BJ (cell line): ENCODE results near the gene TMTC1. TPM values are rescaled to one million over a fixed set of nuclear protein-coding genes. Genes with fewer than 3 reads are reported as not detected.

Experiments used
- CTCF ChIA-PET: fragments of 350-600 bp; formaldehyde crosslinking; extraction: SDS; loops from one replicate; lab custom pipeline; 2021; ENCODE audit warnings: antibody characterized with exemption, inconsistent platforms; lab: Yijun Ruan, JAX
- POLR2A ChIA-PET: fragments of 300-600 bp; sonication (Branson Sonifier 250); formaldehyde crosslinking; extraction: SDS; loops from one replicate; lab custom pipeline; 2021; ENCODE audit warnings: antibody characterized with exemption; lab: Charles Lee
- DNase-seq: peaks from one replicate; pipeline ENCODE4 v3.0.0-alpha.2; 2011; ENCODE audit warnings: low read depth
- H3K27me3 ChIP-seq: 2 replicates; pipeline ENCODE4 v1.6.0; 2011; ENCODE audit warnings: low read length; ENCODE audit not compliant: control insufficient read depth, insufficient read depth
- H3K36me3 ChIP-seq: 2 replicates; pipeline ENCODE4 v1.5.1; 2011; ENCODE audit warnings: low read length; ENCODE audit not compliant: control insufficient read depth, insufficient read depth
- H3K4me3 ChIP-seq: 2 replicates; pipeline ENCODE4 v1.5.1; 2011; ENCODE audit warnings: low read depth, mild to moderate bottlenecking, control low read depth, low read length
- polyA plus RNA-seq: library from polyadenylated mRNA; depleted of rRNA; stranded (reverse); fragments of >200 nt; gene quantifications from 2 replicates; pipeline ENCODE4 v1.2.3, GENCODE V29; 2011
- TF ChIP-seq, protein P1 (sequence below): IDR thresholded peaks from 2 replicates; pipeline ENCODE4 v1.5.1; 2011; ENCODE audit warnings: low read depth, mild to moderate bottlenecking, control low read depth, inconsistent platforms, low read length, moderate library complexity; ENCODE audit not compliant: insufficient read depth

The TMTC1 gene
- polyA plus RNA-seq, 1 experiment, result 21.8 TPM

DNA sequence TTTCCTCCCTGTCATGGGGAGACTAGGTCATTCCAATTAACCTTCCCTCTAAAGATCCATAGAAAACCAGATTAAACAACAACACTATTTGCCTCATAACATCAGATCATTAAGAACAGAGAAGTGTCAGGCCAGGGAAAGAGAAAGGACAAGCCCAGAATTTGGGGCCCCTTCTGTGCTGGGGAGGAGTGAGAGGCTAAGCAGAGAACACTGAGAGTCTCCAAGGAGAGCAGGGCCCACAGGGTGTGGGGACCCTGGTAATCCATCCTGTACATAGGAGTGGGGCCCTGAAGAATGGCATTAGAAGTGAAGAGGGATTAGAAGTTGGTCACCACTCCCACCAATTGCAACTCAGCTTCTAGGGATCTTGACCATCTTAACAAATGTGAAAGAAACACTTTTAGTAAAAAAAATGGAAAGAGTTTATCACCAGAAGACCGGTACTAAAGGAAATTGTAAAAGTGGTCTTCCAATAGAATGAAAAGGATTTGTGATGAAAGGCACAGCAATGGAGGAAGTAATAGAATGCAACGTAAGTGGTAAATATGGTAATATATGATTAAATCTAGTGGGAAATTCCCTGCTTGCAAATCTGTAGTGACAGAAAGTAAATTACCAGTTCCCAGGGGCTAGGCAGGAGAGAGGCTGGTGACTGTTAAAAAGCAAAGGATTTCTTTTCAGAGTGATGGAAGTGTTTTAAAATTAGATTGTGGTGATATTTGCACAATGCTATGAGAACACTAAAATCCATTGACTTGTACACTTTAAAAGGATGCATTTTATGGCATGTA, 14.0 kb upstream of the TMTC1 start:
- H3K4me3 ChIP-seq, result no peak overlapping the region
- POLR2A ChIA-PET, result interaction anchor here (0.6 kb wide), 1 partner anchor 57 kb away, joined by 3 read pairs; no protein-coding TSS in a partner anchor
- no peaks in the 10 kb centered on the region for H3K36me3 ChIP-seq
- DNase-seq, result no peak
- CTCF ChIA-PET, result interaction anchor here (1.4 kb wide), 1 partner anchor 14 kb away, joined by 4 read pairs; the partner anchor contains the start of gene TMTC1
- peaks cover 7% of the 10 kb centered on the region for H3K27me3 ChIP-seq
- TF ChIP-seq, protein P1, sequence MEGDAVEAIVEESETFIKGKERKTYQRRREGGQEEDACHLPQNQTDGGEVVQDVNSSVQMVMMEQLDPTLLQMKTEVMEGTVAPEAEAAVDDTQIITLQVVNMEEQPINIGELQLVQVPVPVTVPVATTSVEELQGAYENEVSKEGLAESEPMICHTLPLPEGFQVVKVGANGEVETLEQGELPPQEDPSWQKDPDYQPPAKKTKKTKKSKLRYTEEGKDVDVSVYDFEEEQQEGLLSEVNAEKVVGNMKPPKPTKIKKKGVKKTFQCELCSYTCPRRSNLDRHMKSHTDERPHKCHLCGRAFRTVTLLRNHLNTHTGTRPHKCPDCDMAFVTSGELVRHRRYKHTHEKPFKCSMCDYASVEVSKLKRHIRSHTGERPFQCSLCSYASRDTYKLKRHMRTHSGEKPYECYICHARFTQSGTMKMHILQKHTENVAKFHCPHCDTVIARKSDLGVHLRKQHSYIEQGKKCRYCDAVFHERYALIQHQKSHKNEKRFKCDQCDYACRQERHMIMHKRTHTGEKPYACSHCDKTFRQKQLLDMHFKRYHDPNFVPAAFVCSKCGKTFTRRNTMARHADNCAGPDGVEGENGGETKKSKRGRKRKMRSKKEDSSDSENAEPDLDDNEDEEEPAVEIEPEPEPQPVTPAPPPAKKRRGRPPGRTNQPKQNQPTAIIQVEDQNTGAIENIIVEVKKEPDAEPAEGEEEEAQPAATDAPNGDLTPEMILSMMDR, result no peak

- ChIA-PET CTCF (interaction anchor here (1.4 kb wide), 1 partner anchor 13 kb away, joined by 4 read pairs; the partner anchor contains the start of gene TMTC1), POLR2A (interaction anchor here (0.6 kb wide), 2 partner anchors 15 to 56 kb away, joined by 3 to 7 read pairs; no protein-coding TSS in a partner anchor)
- TF ChIP-seq, protein P1, result no peak
- DNase-seq, result peak; percentile 83
- Histone ChIP-seq H3K27me3 (peaks cover 7% of the 10 kb centered on the region), H3K4me3 (no peak overlapping the region), H3K36me3 (no peaks in the 10 kb centered on the region)
Observed at GRCh38 chr12:29796823-29797263, 13.1 kb upstream of the TMTC1 start.

- Histone ChIP-seq H3K27me3 (peaks cover 7% of the 10 kb centered on the region), H3K4me3 (no peak overlapping the region), H3K36me3 (no peaks in the 10 kb centered on the region)
- TF ChIP-seq, protein P1, result no peak
- DNase-seq, result peak; percentile 14
- ChIA-PET CTCF (no interaction called here), POLR2A (no interaction called here)
Observed at GRCh38 chr12:29795715-29796114, 12.0 kb upstream of the TMTC1 start.

DNA sequence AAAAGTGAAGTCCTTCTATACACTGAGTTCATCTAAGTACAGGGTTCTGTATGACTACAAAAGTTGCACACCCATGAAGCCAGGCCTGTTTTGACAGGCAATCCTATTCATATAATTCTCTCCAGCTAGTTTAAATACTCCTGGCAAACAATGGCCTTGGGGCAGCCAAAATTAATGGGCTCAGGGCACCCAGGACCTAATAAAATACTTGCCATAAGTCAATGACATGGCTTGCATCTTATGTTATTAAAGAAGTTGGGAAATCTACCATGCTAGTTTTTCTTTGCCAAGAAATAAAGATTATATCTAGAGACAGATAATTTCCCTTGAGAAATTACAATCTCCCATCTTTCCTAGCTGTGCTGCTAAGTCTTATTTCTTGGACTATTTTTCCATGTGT, 11.1 kb upstream of the TMTC1 start:
- ChIA-PET POLR2A (no interaction called here), CTCF (interaction anchor here (1.1 kb wide), 1 partner anchor 15 kb away, joined by 3 read pairs; no protein-coding TSS in a partner anchor)
- Histone ChIP-seq H3K36me3 (no peaks in the 10 kb centered on the region), H3K27me3 (peaks cover 5% of the 10 kb centered on the region), H3K4me3 (no peak overlapping the region)
- DNase-seq, result no peak
- TF ChIP-seq, protein P1, result no peak

- ChIA-PET POLR2A (no interaction called here), CTCF (interaction anchor here (0.6 to 1.2 kb wide), 2 partner anchors 248 to 625 kb away, joined by 4 read pairs; no protein-coding TSS in a partner anchor)
- Histone ChIP-seq H3K4me3 (no peak overlapping the region), H3K36me3 (no peaks in the 10 kb centered on the region), H3K27me3 (no peaks in the 10 kb centered on the region)
- TF ChIP-seq, protein P1, result no peak
- no peak for DNase-seq
Observed at GRCh38 chr12:29792853-29793252, 9.1 kb upstream of the TMTC1 start.
